Type B pancreatic cell (in vitro differentiated cells): Measurements from ENCODE around the gene EPHA4. TPM values are rescaled to one million over a fixed set of nuclear protein-coding genes. Genes with fewer than 3 reads are reported as not detected.

Experiments used
- DNase-seq: peaks from one replicate; pipeline ENCODE4 v3.0.0; 2021; ENCODE audit warnings: mixed read lengths; ENCODE audit not compliant: unreplicated experiment; ENCODE audit errors: extremely low spot score
- H3K27ac Mint-ChIP-seq: 2 replicates; pipeline ENCODE4 v1.8.0; 2021; ENCODE audit warnings: mild to moderate bottlenecking, mixed read lengths
- H3K27me3 Mint-ChIP-seq: 2 replicates; pipeline ENCODE4 v1.8.0; 2021; ENCODE audit warnings: mixed read lengths
- H3K36me3 Mint-ChIP-seq: 2 replicates; pipeline ENCODE4 v1.8.0; 2021; ENCODE audit warnings: mixed read lengths
- H3K4me1 Mint-ChIP-seq: one replicate; pipeline ENCODE4 v1.8.0; 2021; ENCODE audit warnings: mixed read lengths; ENCODE audit not compliant: unreplicated experiment
- H3K4me3 Mint-ChIP-seq: 2 replicates; pipeline ENCODE4 v1.8.0; 2021; ENCODE audit warnings: mild to moderate bottlenecking, mixed read lengths
- H3K9me3 Mint-ChIP-seq: 2 replicates; pipeline ENCODE4 v1.8.0; 2021; ENCODE audit warnings: mixed read lengths
- CTCF ChIP-seq: fragments of 200-600 bp; sonication (generic); conservative IDR thresholded peaks from 2 replicates; pipeline ENCODE4 v1.5.0; 2021; ENCODE audit warnings: antibody characterized with exemption, mild to moderate bottlenecking
- total RNA-seq: library from RNA; stranded (reverse); gene quantifications from 2 replicates; pipeline ENCODE4 v1.2.1, GENCODE V29; 2021; ENCODE audit warnings: low replicate concordance

Gene EPHA4
- total RNA-seq, 1 donor from 2014 or later, result 78.3 TPM

GRCh38 chr2:221561770-221562169, 10.3 kb downstream of the EPHA4 start:
- H3K27me3 Mint-ChIP-seq, result peaks cover 14% of the 10 kb centered on the region
- H3K9me3 Mint-ChIP-seq, result no peaks in the 10 kb centered on the region
- H3K4me1 Mint-ChIP-seq, result peaks cover 45% of the 10 kb centered on the region
- H3K36me3 Mint-ChIP-seq, result peaks cover 49% of the 10 kb centered on the region
- H3K27ac Mint-ChIP-seq, result no peak overlapping the region
- TF ChIP-seq CTCF, result no peak
- H3K4me3 Mint-ChIP-seq, result no peak overlapping the region
- DNase-seq, result no peak

- Mint-ChIP-seq H3K27ac (no peak overlapping the region), H3K36me3 (peaks cover 44% of the 10 kb centered on the region), H3K9me3 (no peaks in the 10 kb centered on the region), H3K27me3 (peaks cover 10% of the 10 kb centered on the region), H3K4me1 (peaks cover 42% of the 10 kb centered on the region), H3K4me3 (no peak overlapping the region)
- DNase-seq, result no peak
- TF ChIP-seq CTCF, result no peak
Observed at GRCh38 chr2:221559991-221560390, 12.1 kb downstream of the EPHA4 start.

- Mint-ChIP-seq H3K9me3 (no peaks in the 10 kb centered on the region), H3K4me1 (peaks cover 52% of the 10 kb centered on the region), H3K27me3 (peaks cover 7% of the 10 kb centered on the region), H3K36me3 (peaks cover 37% of the 10 kb centered on the region), H3K4me3 (no peak overlapping the region), H3K27ac (no peak overlapping the region)
- TF ChIP-seq CTCF, result no peak
- DNase-seq, result no peak
Observed at GRCh38 chr2:221558107-221558506, 14.0 kb downstream of the EPHA4 start.

GRCh38 chr2:221555494-221555846, 16.6 kb downstream of the EPHA4 start:
- Mint-ChIP-seq H3K27me3 (peaks cover 5% of the 10 kb centered on the region), H3K4me1 (peaks cover 61% of the 10 kb centered on the region)
- DNase-seq, result no peak

GRCh38 chr2:221554769-221555493, 17.2 kb downstream of the EPHA4 start:
- H3K9me3 Mint-ChIP-seq, result no peaks in the 10 kb centered on the region
- no peak overlapping the region for H3K4me3 Mint-ChIP-seq
- peaks cover 33% of the 10 kb centered on the region for H3K36me3 Mint-ChIP-seq
- no peak for TF ChIP-seq CTCF
- H3K27me3 Mint-ChIP-seq, result peaks cover 5% of the 10 kb centered on the region
- DNase-seq, result no peak
- peaks cover 61% of the 10 kb centered on the region for H3K4me1 Mint-ChIP-seq
- H3K27ac Mint-ChIP-seq, result no peak overlapping the region

More at GRCh38 chr2:221555494-221555846, 16.6 kb downstream of the EPHA4 start:
- Mint-ChIP-seq H3K9me3 (no peaks in the 10 kb centered on the region), H3K27ac (no peak overlapping the region), H3K36me3 (peaks cover 37% of the 10 kb centered on the region), H3K4me3 (no peak overlapping the region)
- TF ChIP-seq CTCF, result no peak
